KOPT-K1 (cell line): ENCODE results near the gene ATP6V1G3.

ENCODE experiments used
- H3K27ac ChIP-seq: fragments of 200-600 bp; sonication (generic); 2 replicates; pipeline ENCODE4 v1.5.1; 2016; ENCODE audit warnings: antibody characterized with exemption, mild to moderate bottlenecking, low read depth, low read length; ENCODE audit not compliant: poor library complexity, severe bottlenecking
- H3K36me3 ChIP-seq: fragments of 200-600 bp; sonication (generic); 2 replicates; pipeline ENCODE4 v1.5.1; 2017; ENCODE audit warnings: antibody characterized with exemption, mild to moderate bottlenecking, low read length, moderate library complexity; ENCODE audit not compliant: insufficient read depth
- H3K9me3 ChIP-seq: fragments of 200-600 bp; sonication (generic); 2 replicates; pipeline ENCODE4 v1.5.1; 2017; ENCODE audit warnings: antibody characterized with exemption, low read length, mild to moderate bottlenecking; ENCODE audit not compliant: insufficient read depth, poor library complexity, severe bottlenecking

ATP6V1G3 gene

DNA sequence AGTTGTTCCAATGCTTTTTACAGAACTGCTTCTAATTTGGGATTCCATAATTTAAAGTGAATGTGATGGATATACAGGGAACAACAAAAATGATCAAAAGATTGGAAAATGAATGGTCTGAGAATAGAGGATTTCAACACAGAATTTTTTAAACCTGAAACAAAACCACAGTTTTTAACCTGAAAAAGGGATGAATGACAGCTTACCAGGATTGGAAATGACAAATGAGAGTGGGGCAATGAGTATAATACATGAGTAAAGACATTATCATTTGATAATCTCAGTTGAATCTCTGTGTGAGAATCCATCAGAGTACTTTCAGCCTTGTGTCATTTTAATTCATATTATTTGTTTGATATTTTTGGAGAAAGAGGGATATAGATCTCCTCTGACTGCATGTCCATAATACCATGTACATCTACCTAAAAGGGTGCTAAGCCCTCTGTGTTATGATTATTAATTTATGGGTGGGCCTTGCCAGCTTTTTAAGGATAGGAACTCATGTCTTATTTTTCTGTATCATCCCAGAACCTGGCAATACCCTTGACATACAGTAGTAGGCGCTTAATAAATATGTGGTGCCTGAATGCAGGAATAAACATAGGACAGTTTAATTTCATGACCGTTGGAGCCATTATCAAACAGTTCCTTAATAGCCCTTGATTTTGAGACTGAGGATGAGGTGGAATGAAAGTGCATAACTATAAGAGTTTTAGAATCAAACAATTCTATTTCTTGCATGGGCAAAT is 12.4 kb upstream of the ATP6V1G3 start:
- H3K27ac ChIP-seq, result no peak overlapping the region
- no peaks in the 10 kb centered on the region for H3K36me3 ChIP-seq
- no peaks in the 10 kb centered on the region for H3K9me3 ChIP-seq

DNA sequence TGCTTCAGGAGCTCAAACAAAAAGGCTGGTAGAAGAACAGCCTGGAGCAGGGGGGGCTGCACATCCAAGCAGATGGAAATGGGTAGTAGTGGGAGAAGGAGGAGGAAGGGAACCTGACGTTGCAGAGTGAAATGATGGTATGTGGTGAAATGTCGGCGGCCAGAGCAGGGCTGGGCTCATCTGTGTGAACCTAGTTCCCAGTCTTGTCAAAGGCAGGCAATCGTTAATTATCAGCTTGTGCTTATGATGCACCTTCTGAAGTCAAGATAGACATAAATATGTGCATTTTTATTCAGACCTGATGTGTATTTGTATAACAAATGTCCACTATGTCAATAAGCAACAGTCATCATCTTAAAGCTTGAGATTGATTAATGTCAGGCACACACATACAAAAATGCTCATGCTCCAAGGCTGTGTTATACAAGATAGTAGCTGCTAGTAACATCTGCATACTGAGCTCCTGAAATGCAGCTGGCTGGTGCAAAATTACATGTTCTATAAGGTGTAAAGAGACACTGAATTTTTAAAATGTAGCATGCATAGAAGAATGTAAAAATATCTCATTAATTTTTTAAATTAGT is 10.6 kb upstream of the ATP6V1G3 start:
- Histone ChIP-seq H3K36me3 (no peaks in the 10 kb centered on the region), H3K27ac (no peak overlapping the region), H3K9me3 (peaks cover 10% of the 10 kb centered on the region)

DNA sequence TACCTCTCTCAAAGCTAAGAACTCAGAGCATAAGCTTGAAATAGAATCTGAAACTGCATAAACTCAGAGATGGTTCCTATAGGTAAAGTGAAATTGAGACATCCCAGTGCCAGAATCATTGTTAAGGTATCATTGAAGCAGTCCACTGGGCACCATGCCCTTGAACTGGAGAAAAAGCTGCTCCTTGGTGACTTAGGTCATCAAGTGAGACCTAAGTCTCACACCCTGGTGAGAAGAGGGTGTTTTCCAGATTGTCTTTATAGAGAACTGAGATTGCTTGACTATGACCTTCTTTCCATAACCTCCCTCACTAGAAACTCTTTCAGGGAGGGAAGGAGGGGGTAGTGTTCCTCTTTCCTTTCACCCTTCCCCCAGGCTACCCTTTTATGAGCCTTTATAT is 9.4 kb upstream of the ATP6V1G3 start:
- peaks cover 10% of the 10 kb centered on the region for H3K9me3 ChIP-seq
- no peak overlapping the region for H3K27ac ChIP-seq
- no peaks in the 10 kb centered on the region for H3K36me3 ChIP-seq

- H3K27ac ChIP-seq, result no peak overlapping the region
Observed at GRCh38 chr1:198548890-198549289, 8.4 kb upstream of the ATP6V1G3 start.

GRCh38 chr1:198545156-198545555 is 4.7 kb upstream of the ATP6V1G3 start:
- H3K9me3 ChIP-seq, result peaks cover 10% of the 10 kb centered on the region
- no peak overlapping the region for H3K27ac ChIP-seq
- H3K36me3 ChIP-seq, result no peaks in the 10 kb centered on the region

More at GRCh38 chr1:198548890-198549289, 8.4 kb upstream of the ATP6V1G3 start:
- H3K9me3 ChIP-seq, result peaks cover 10% of the 10 kb centered on the region
- no peaks in the 10 kb centered on the region for H3K36me3 ChIP-seq

DNA sequence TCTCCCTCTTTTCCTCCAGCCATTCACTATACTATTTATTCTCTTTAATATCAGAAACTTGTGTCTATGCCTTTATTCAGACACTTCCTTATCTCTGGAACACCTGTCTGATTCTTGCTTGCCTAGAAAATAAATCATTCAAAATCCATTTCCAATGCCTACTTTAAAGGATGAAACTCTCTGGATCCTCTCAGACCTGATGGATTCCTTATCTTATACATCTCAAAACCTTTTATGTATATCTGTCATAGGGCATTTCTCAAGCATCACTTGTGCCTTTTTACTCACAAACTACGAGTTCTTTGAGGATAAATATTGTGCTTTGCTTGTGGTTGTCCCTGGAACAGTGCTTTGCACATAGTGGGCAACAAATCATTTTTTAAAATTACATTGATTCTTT is 3.8 kb upstream of the ATP6V1G3 start:
- Histone ChIP-seq H3K36me3 (no peaks in the 10 kb centered on the region), H3K9me3 (peaks cover 10% of the 10 kb centered on the region), H3K27ac (no peak overlapping the region)

DNA sequence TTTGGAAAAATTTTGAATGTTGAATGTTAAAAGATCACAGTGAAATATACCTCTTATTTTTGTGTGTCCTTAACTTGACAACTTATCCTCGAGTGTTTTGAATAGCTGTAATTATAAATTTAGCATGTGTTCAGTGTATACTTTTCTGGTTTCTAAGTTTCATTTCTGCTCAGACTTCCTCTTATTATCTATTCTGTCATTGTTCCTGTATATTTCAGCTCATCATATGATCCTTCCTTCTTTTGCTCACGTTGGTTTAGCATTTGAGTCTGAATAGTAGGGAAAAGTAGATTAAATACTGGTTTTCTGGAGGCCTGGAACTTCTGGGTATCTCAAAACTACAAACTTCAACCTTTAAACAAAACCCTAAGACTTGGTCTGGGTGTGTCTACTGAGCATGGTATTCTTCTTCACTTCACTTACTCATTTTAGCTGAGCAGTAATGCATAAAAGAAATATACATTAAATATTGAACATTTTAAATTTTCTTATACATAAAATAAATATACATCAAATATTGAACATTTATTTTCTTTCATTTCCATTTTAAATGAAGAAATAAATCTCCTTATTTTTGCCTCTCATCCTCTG is 3.3 kb upstream of the ATP6V1G3 start:
- Histone ChIP-seq H3K9me3 (peaks cover 10% of the 10 kb centered on the region), H3K27ac (no peak overlapping the region), H3K36me3 (no peaks in the 10 kb centered on the region)

DNA sequence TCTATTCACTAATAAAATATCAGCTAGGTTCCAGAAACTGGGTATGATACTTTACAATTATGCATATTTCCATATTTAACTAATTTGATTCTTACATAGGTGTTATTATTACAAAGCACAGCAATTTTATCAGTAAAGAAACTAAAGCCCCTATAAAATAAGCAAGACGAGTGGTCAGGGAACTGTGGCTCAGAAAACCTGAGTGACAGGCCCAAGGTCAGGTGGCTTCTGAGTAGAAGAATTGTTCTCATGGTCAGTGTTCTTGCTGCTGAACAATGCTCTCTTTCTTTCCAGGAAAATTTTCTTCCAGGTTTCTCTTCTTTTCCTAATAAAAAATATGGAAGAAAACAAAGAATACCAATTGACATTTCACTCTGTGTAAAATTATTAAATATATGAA is 2.2 kb upstream of the ATP6V1G3 start:
- H3K9me3 ChIP-seq, result peaks cover 10% of the 10 kb centered on the region
- H3K27ac ChIP-seq, result no peak overlapping the region
- no peaks in the 10 kb centered on the region for H3K36me3 ChIP-seq

DNA sequence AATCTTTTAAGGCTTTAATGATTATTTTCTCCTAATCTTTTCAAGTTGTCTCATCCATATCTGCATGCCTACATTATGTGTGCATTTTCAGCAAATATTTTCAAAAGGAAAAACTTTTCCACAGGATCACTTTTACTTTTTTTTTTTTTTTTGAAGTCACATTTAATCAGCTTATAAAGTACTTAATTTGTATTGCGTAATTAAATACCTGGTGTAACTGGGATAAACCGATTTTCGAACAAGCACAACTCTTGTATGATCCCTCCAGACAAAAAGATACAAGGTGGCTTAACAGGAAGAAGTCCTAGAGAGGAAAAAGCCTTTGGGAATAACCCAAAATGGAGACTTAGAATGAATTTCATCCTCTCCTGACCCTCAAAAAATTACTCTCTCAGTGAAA is 1.3 kb upstream of the ATP6V1G3 start:
- Histone ChIP-seq H3K36me3 (no peaks in the 10 kb centered on the region), H3K27ac (no peak overlapping the region), H3K9me3 (peaks cover 3% of the 10 kb centered on the region)

GRCh38 chr1:198538579-198539364 is 1.7 kb downstream of the ATP6V1G3 start:
- no peaks in the 10 kb centered on the region for H3K36me3 ChIP-seq
- H3K9me3 ChIP-seq, result no peaks in the 10 kb centered on the region
- H3K27ac ChIP-seq, result no peak overlapping the region

DNA sequence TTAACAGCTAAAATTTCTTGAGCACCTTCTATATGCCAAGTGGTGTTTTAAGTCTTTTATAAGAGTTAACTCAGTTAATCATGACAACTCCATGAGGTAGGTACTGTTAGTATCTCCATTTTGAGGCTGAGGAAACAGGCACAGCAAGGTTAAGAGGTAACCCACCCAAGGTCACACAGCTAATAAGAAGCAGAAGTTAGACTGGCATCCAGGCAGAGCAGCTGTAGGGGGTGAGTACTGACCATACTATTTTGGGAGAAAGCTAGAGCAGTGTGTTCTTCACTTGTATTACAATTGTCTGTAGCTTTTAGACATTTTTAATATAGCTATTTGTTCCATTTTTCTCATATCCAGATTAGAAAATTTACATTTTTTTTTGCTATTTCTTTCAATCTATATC is 4.8 kb downstream of the ATP6V1G3 start:
- H3K27ac ChIP-seq, result peak overlapping the region; percentile 72
- H3K9me3 ChIP-seq, result no peaks in the 10 kb centered on the region
- H3K36me3 ChIP-seq, result no peaks in the 10 kb centered on the region

DNA sequence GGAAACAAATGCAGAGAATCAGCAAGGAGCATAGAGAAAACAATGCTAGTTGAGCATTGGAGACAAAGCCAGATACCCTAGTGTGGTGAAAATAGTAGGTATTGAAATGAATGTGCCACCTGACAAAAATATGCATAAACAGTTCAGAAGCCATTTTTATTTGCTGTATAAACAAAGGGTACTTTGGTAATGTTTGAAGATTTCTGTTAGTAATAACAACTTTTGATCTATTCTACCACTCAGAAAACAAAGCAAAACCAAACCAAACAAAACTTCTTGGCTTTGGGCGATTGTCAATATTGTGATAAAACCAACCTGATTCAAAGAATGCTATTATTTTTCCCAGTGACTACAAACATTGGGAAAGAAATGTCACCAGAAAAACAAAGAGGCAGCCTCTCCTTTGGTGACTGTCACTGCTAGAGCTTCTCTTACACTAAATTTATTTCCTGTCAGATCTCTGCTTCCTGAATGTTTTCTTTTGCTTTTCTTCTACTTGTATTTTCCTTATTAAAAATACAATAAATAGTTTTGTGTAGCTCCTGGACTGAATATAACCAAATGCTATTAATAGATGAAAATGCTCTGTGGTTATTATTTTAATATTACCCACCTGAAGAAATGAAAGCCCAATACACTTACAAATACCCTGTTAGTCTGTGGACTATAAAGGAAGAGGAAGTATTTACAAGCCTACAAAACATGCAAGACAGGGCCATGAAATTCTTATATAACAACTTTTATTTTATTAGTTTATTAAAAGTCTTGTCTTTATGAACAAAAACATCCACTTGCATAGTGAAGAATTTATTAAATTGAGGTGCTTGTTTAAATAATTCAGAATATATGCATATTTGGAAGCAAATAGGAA is 5.7 kb downstream of the ATP6V1G3 start:
- Histone ChIP-seq H3K27ac (peak overlapping the region; percentile 72), H3K9me3 (no peaks in the 10 kb centered on the region)

DNA sequence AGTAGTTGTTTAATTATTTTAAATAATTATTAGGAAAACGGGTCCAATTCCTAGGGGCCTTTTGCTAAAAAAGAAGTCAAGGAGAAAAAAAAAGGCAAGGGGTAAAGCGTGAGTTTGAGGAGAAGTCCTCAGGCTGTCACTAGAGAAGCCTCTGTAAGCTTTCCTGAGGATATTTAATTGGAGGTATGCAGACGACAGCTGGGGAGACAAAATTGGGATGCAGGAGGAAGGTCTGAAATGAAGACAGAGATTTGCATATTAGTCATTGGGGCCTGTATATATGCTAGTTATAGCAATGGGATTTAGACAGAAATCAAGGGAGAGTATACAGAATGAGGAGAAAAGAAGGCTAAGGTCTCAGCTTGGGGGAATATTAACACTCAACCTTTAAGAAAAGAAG is 8.6 kb downstream of the ATP6V1G3 start:
- H3K9me3 ChIP-seq, result no peaks in the 10 kb centered on the region
- no peaks in the 10 kb centered on the region for H3K36me3 ChIP-seq
- no peak overlapping the region for H3K27ac ChIP-seq

More for the DNA sequence above, 5.7 kb downstream of the ATP6V1G3 start:
- H3K36me3 ChIP-seq, result no peaks in the 10 kb centered on the region

GRCh38 chr1:198530953-198531352 is 9.5 kb downstream of the ATP6V1G3 start:
- Histone ChIP-seq H3K27ac (no peak overlapping the region), H3K9me3 (no peaks in the 10 kb centered on the region), H3K36me3 (no peaks in the 10 kb centered on the region)
